ENCODE data around the gene TKFC.

TKFC gene

GRCh38 chr11:61349916-61350315, 16.9 kb downstream of the TKFC start:
- DNase-seq: no peak
- ChIA-PET POLR2A (no interaction called here), CTCF (interaction anchor here (22.6 kb wide), 1 partner anchor 12 kb away, joined by 244 read pairs; the partner anchor contains the start of genes DDB1 and TKFC)
- H3K27me3 ChIP-seq (replicated peaks in 2 of 5; ENCODE audit: control insufficient read depth in 4 of 5, insufficient read depth in 5 of 5, low read length in 4 of 5): no peaks in the 10 kb centered on the region
- H3K36me3 ChIP-seq (ENCODE audit: control insufficient read depth in 4 of 4, insufficient read depth in 4 of 4, low read length in 3 of 4): peaks cover 5 to 67% (median 40%) of the 10 kb centered on the region in 4 experiments
- H3K4me3 ChIP-seq (ENCODE audit: control insufficient read depth in 1 of 7, extremely low read depth in 1 of 7, insufficient read depth in 4 of 7, low read depth in 2 of 7, low read length in 6 of 7): no peak overlapping the region
- H3K4me1 ChIP-seq (ENCODE audit: control extremely low read depth in 1 of 4, control insufficient read depth in 4 of 4, insufficient read depth in 4 of 4, low read length in 3 of 4): peaks cover 0 to 13% (median 9%) of the 10 kb centered on the region in 4 experiments
- H3K9me3 ChIP-seq (ENCODE audit: control extremely low read depth in 1 of 5, control insufficient read depth in 4 of 5, insufficient read depth in 2 of 5, low read depth in 1 of 5, low read length in 4 of 5): no peaks in the 10 kb centered on the region
- no peak overlapping the region for H3K27ac ChIP-seq (ENCODE audit: insufficient read depth in 1 of 2, low read depth in 1 of 2, low read length in 2 of 2, poor library complexity in 1 of 2, severe bottlenecking in 2 of 2)
- 98% methylated on average over 10 of the region's 10 CpGs for WGBS (ENCODE audit: insufficient coverage)

GRCh38 chr11:61350336-61350735, 17.3 kb downstream of the TKFC start:
- no peak overlapping the region for H3K27ac ChIP-seq (ENCODE audit: insufficient read depth in 1 of 2, low read depth in 1 of 2, low read length in 2 of 2, poor library complexity in 1 of 2, severe bottlenecking in 2 of 2)
- 100% methylated on average over 1 of the region's 1 CpG for WGBS (ENCODE audit: insufficient coverage)
- ChIA-PET POLR2A (no interaction called here), CTCF (interaction anchor here (22.6 kb wide), 1 partner anchor 12 kb away, joined by 244 read pairs; the partner anchor contains the start of genes DDB1 and TKFC)
- H3K36me3 ChIP-seq (ENCODE audit: control insufficient read depth in 4 of 4, insufficient read depth in 4 of 4, low read length in 3 of 4): peaks cover 5 to 64% (median 40%) of the 10 kb centered on the region in 4 experiments
- H3K4me3 ChIP-seq (ENCODE audit: control insufficient read depth in 1 of 7, extremely low read depth in 1 of 7, insufficient read depth in 4 of 7, low read depth in 2 of 7, low read length in 6 of 7): no peak overlapping the region
- peaks cover 0 to 13% (median 9%) of the 10 kb centered on the region in 4 experiments for H3K4me1 ChIP-seq (ENCODE audit: control extremely low read depth in 1 of 4, control insufficient read depth in 4 of 4, insufficient read depth in 4 of 4, low read length in 3 of 4)
- no peak for DNase-seq
- H3K27me3 ChIP-seq (replicated peaks in 2 of 5; ENCODE audit: control insufficient read depth in 4 of 5, insufficient read depth in 5 of 5, low read length in 4 of 5): no peaks in the 10 kb centered on the region
- no peaks in the 10 kb centered on the region for H3K9me3 ChIP-seq (ENCODE audit: control extremely low read depth in 1 of 5, control insufficient read depth in 4 of 5, insufficient read depth in 2 of 5, low read depth in 1 of 5, low read length in 4 of 5)

- ChIA-PET POLR2A (no interaction called here), CTCF (interaction anchor here (22.6 kb wide), 1 partner anchor 13 kb away, joined by 244 read pairs; the partner anchor contains the start of genes DDB1 and TKFC)
- 92% methylated on average over 8 of the region's 8 CpGs for WGBS (ENCODE audit: insufficient coverage)
- no peak for DNase-seq
- Histone ChIP-seq H3K4me1 (ENCODE audit: control extremely low read depth in 1 of 4, control insufficient read depth in 4 of 4, insufficient read depth in 4 of 4, low read length in 3 of 4) (peaks cover 0 to 10% (median 7%) of the 10 kb centered on the region in 4 experiments), H3K9me3 (ENCODE audit: control extremely low read depth in 1 of 5, control insufficient read depth in 4 of 5, insufficient read depth in 2 of 5, low read depth in 1 of 5, low read length in 4 of 5) (no peaks in the 10 kb centered on the region), H3K27me3 (replicated peaks in 2 of 5; ENCODE audit: control insufficient read depth in 4 of 5, insufficient read depth in 5 of 5, low read length in 4 of 5) (no peaks in the 10 kb centered on the region), H3K4me3 (ENCODE audit: control insufficient read depth in 1 of 7, extremely low read depth in 1 of 7, insufficient read depth in 4 of 7, low read depth in 2 of 7, low read length in 6 of 7) (no peak overlapping the region), H3K27ac (ENCODE audit: insufficient read depth in 1 of 2, low read depth in 1 of 2, low read length in 2 of 2, poor library complexity in 1 of 2, severe bottlenecking in 2 of 2) (no peak overlapping the region), H3K36me3 (ENCODE audit: control insufficient read depth in 4 of 4, insufficient read depth in 4 of 4, low read length in 3 of 4) (peaks cover 5 to 60% (median 39%) of the 10 kb centered on the region in 4 experiments)
Observed at GRCh38 chr11:61350803-61351202, 17.8 kb downstream of the TKFC start.

- peaks cover 5 to 60% (median 37%) of the 10 kb centered on the region in 4 experiments for H3K36me3 ChIP-seq (ENCODE audit: control insufficient read depth in 4 of 4, insufficient read depth in 4 of 4, low read length in 3 of 4)
- no peaks in the 10 kb centered on the region for H3K27me3 ChIP-seq (replicated peaks in 2 of 5; ENCODE audit: control insufficient read depth in 4 of 5, insufficient read depth in 5 of 5, low read length in 4 of 5)
- 86% methylated on average over 8 of the region's 8 CpGs for WGBS (ENCODE audit: insufficient coverage)
- H3K27ac ChIP-seq (ENCODE audit: insufficient read depth in 1 of 2, low read depth in 1 of 2, low read length in 2 of 2, poor library complexity in 1 of 2, severe bottlenecking in 2 of 2): no peak overlapping the region
- CTCF ChIA-PET: interaction anchor here (0.9 to 22.6 kb wide), 2 partner anchors 14 to 34 kb away, joined by 4 to 244 read pairs; partner anchors contain the start of genes DDB1 and TKFC
- peaks cover 2 to 10% (median 8%) of the 10 kb centered on the region in 4 experiments for H3K4me1 ChIP-seq (ENCODE audit: control extremely low read depth in 1 of 4, control insufficient read depth in 4 of 4, insufficient read depth in 4 of 4, low read length in 3 of 4)
- DNase-seq: no peak
- H3K4me3 ChIP-seq (ENCODE audit: control insufficient read depth in 1 of 7, extremely low read depth in 1 of 7, insufficient read depth in 4 of 7, low read depth in 2 of 7, low read length in 6 of 7): no peak overlapping the region
- POLR2A ChIA-PET: interaction anchor here (0.8 kb wide), 1 partner anchor 10 kb away, joined by 3 read pairs; the partner anchor contains the start of genes CYB561A3 and TMEM138
- H3K9me3 ChIP-seq (ENCODE audit: control extremely low read depth in 1 of 5, control insufficient read depth in 4 of 5, insufficient read depth in 2 of 5, low read depth in 1 of 5, low read length in 4 of 5): no peaks in the 10 kb centered on the region
Observed at GRCh38 chr11:61352038-61352437, 19.0 kb downstream of the TKFC start.

- H3K4me1 ChIP-seq (ENCODE audit: control extremely low read depth in 1 of 4, control insufficient read depth in 4 of 4, insufficient read depth in 4 of 4, low read length in 3 of 4): peaks cover 8 to 21% (median 17%) of the 10 kb centered on the region in 4 experiments
- ChIA-PET POLR2A (interaction anchor here (1.0 kb wide), 1 partner anchor 8 kb away, joined by 3 read pairs; the partner anchor contains the start of genes CYB561A3 and TMEM138), CTCF (interaction anchor here (1.1 to 22.6 kb wide), 3 partner anchors 16 to 33 kb away, joined by 7 to 244 read pairs (median 15); partner anchors contain the start of genes DDB1 and TKFC)
- WGBS (ENCODE audit: insufficient coverage): 94% methylated on average over 15 of the region's 15 CpGs
- no peaks in the 10 kb centered on the region for H3K9me3 ChIP-seq (ENCODE audit: control extremely low read depth in 1 of 5, control insufficient read depth in 4 of 5, insufficient read depth in 2 of 5, low read depth in 1 of 5, low read length in 4 of 5)
- no peak overlapping the region for H3K27ac ChIP-seq (ENCODE audit: insufficient read depth in 1 of 2, low read depth in 1 of 2, low read length in 2 of 2, poor library complexity in 1 of 2, severe bottlenecking in 2 of 2)
- peaks cover 5 to 51% (median 33%) of the 10 kb centered on the region in 4 experiments for H3K36me3 ChIP-seq (ENCODE audit: control insufficient read depth in 4 of 4, insufficient read depth in 4 of 4, low read length in 3 of 4)
- DNase-seq: no peak
- H3K27me3 ChIP-seq (replicated peaks in 2 of 5; ENCODE audit: control insufficient read depth in 4 of 5, insufficient read depth in 5 of 5, low read length in 4 of 5): no peaks in the 10 kb centered on the region
- no peak overlapping the region for H3K4me3 ChIP-seq (ENCODE audit: control insufficient read depth in 1 of 7, extremely low read depth in 1 of 7, insufficient read depth in 4 of 7, low read depth in 2 of 7, low read length in 6 of 7)
Observed at GRCh38 chr11:61353131-61354067, 20.4 kb downstream of the TKFC start.

- ChIA-PET CTCF (interaction anchor here (1.1 to 22.6 kb wide), 4 partner anchors 15 to 48 kb away, joined by 4 to 244 read pairs (median 11); partner anchors contain the start of genes DDB1 and TKFC), POLR2A (no interaction called here)
- no peak overlapping the region for H3K4me3 ChIP-seq (ENCODE audit: control insufficient read depth in 1 of 7, extremely low read depth in 1 of 7, insufficient read depth in 4 of 7, low read depth in 2 of 7, low read length in 6 of 7)
- peaks cover 5 to 44% (median 29%) of the 10 kb centered on the region in 4 experiments for H3K36me3 ChIP-seq (ENCODE audit: control insufficient read depth in 4 of 4, insufficient read depth in 4 of 4, low read length in 3 of 4)
- no peak for DNase-seq
- no peaks in the 10 kb centered on the region for H3K27me3 ChIP-seq (replicated peaks in 2 of 5; ENCODE audit: control insufficient read depth in 4 of 5, insufficient read depth in 5 of 5, low read length in 4 of 5)
- WGBS (ENCODE audit: insufficient coverage): no CpG with 5 or more reads among the region's 2 CpGs
- H3K4me1 ChIP-seq (ENCODE audit: control extremely low read depth in 1 of 4, control insufficient read depth in 4 of 4, insufficient read depth in 4 of 4, low read length in 3 of 4): peaks cover 8 to 23% (median 20%) of the 10 kb centered on the region in 4 experiments
- H3K27ac ChIP-seq (ENCODE audit: insufficient read depth in 1 of 2, low read depth in 1 of 2, low read length in 2 of 2, poor library complexity in 1 of 2, severe bottlenecking in 2 of 2): no peak overlapping the region
- no peaks in the 10 kb centered on the region for H3K9me3 ChIP-seq (ENCODE audit: control extremely low read depth in 1 of 5, control insufficient read depth in 4 of 5, insufficient read depth in 2 of 5, low read depth in 1 of 5, low read length in 4 of 5)
Observed at GRCh38 chr11:61354208-61354607, 21.2 kb downstream of the TKFC start.

All from common myeloid progenitor, CD34-positive (primary cell).